ENCODE data around the gene TOMM7. TPM values are rescaled to one million over a fixed set of nuclear protein-coding genes. Genes with fewer than 3 reads are reported as not detected.

TOMM7 gene
- total RNA-seq, 1 experiment from 2014 or later: 325 TPM

- H3K9ac ChIP-seq (ENCODE audit: low read length): no peak overlapping the region
- ChIA-PET POLR2A (no interaction called here), RAD21 (ENCODE audit: low non-redundant PET in 1 of 2, low total read pairs in 2 of 2, uncharacterized antibody in 2 of 2, unreplicated experiment in 2 of 2) (no interaction called here), CTCF (no interaction called here)
- intact Hi-C loops (cut with micrococcal nuclease): no loop called here
- no peak overlapping the region for H3K27ac ChIP-seq (ENCODE audit: low read depth, low read length)
- H3K9me2 ChIP-seq (ENCODE audit: insufficient read depth): no peaks in the 10 kb centered on the region
- DNase-seq (ENCODE audit: low read depth, low spot score): no peak
- H3K79me2 ChIP-seq (ENCODE audit: insufficient read depth, low read length): no peaks in the 10 kb centered on the region
- peak overlapping the region; percentile 45 for H2AFZ ChIP-seq (ENCODE audit: low read depth, low read length, poor library complexity, severe bottlenecking)
- H4K20me1 ChIP-seq (ENCODE audit: insufficient read depth): no peaks in the 10 kb centered on the region
- TF ChIP-seq ZNF274 (IDR thresholded peaks at IDR 0.05; ENCODE audit: low read depth, low read length) (no peak), TCF7L2 (IDR thresholded peaks at IDR 0.05; ENCODE audit: borderline replicate concordance, extremely low read depth, insufficient read depth, insufficient read length) (no peak), MAX (IDR thresholded peaks at IDR 0.05) (no peak), YY1 (IDR thresholded peaks at IDR 0.05; ENCODE audit: extremely low read depth, insufficient replicate concordance, low read depth, low read length) (no peak), ZFX (IDR thresholded peaks at IDR 0.05) (no peak), REST (IDR thresholded peaks at IDR 0.05; ENCODE audit: low read depth) (no peak), RAD21 (IDR thresholded peaks at IDR 0.05; ENCODE audit: low read depth) (no peak), SIN3A (IDR thresholded peaks at IDR 0.05; ENCODE audit: low read depth) (no peak), POLR2AphosphoS5 (IDR thresholded peaks at IDR 0.05; ENCODE audit: low read depth, low read length) (no peak)
- no TSS peak for BruUV-seq (replicated peaks)
- H3K4me1 ChIP-seq (ENCODE audit: control insufficient read depth in 1 of 2, insufficient read depth in 2 of 2, low read length in 2 of 2): peaks cover 0 to 7% of the 10 kb centered on the region in 2 experiments; a peak in 1 of 4 replicates
- no peak overlapping the region for H3K4me3 ChIP-seq (replicated peaks in 1 of 2; ENCODE audit: low read depth in 1 of 2, low read length in 2 of 2)
- peak overlapping the region; percentile 25; the same call in 1 of the 2 replicates for H3K4me2 ChIP-seq (ENCODE audit: low read length)
- H3K27me3 ChIP-seq (ENCODE audit: insufficient read depth, low read length): no peaks in the 10 kb centered on the region
- H3K36me3 ChIP-seq (ENCODE audit: control insufficient read depth in 1 of 2, insufficient read depth in 2 of 2, low read length in 2 of 2): no peaks in the 10 kb centered on the region
- no peaks in the 10 kb centered on the region for H3K9me3 ChIP-seq (ENCODE audit: control insufficient read depth in 1 of 2, insufficient read depth in 1 of 2, low read depth in 1 of 2, low read length in 2 of 2)
- ATAC-seq: no peak
These were observed 23.0 kb downstream of the TOMM7 start for GRCh38 chr7:22799633-22800032.
